Prostate gland (tissue), 2 donors: ENCODE data around the gene TMEM132D. TPM values are rescaled to one million over a fixed set of nuclear protein-coding genes. Genes with fewer than 3 reads are reported as not detected.

Source experiments
- DNase-seq: peaks from one replicate; pipeline ENCODE4 v3.0.0-alpha.2; 2019; ENCODE audit warnings: low spot score
- H3K27ac ChIP-seq, 2 donors: fragments of 200-600 bp; sonication (generic); 2 replicates each; pipeline ENCODE4 v1.5.1; 2017 to 2019
- H3K27me3 ChIP-seq: fragments of 200-600 bp; sonication (generic); replicated peaks from 2 replicates; pipeline ENCODE4 v1.5.1; 2019; ENCODE audit not compliant: insufficient read depth
- H3K36me3 ChIP-seq, 2 donors: fragments of 200-600 bp; sonication (generic); 1 replicate in 1 of 2; 2 replicates in 1 of 2; pipeline versions ENCODE4 v1.5.1 to v1.8.1; 2017 to 2019
- H3K4me1 ChIP-seq: fragments of 200-600 bp; sonication (generic); replicated peaks from 2 replicates; pipeline ENCODE4 v1.5.1; 2019
- H3K4me3 ChIP-seq, 2 donors: fragments of 200-600 bp; sonication (generic); 2 replicates each; pipeline ENCODE4 v1.5.1; 2017 to 2019
- H3K9me3 ChIP-seq: fragments of 200-600 bp; sonication (generic); 2 replicates; pipeline ENCODE4 v1.5.1; 2017
- POLR2A ChIP-seq: fragments of 450-650 bp; IDR thresholded peaks from one replicate; pipeline ENCODE4 v1.6.1; 2016; ENCODE audit warnings: antibody characterized with exemption, mild to moderate bottlenecking
- POLR2AphosphoS5 ChIP-seq: sonication (generic); formaldehyde crosslinking; IDR thresholded peaks from one replicate; pipeline ENCODE4 v1.6.1; 2017; ENCODE audit warnings: antibody characterized with exemption
- WGBS: methylation state at CpG from one replicate; pipeline ENCODE4 v1.1.5; 2018; 5-methylcytosine and 5-hydroxymethylcytosine counted together
- intact Hi-C: fragments of 100-400 bp; cut with DNase I; formaldehyde crosslinking; loops from one replicate; pipeline ENCODE4 v1.14.2; 2022
- small RNA-seq, 2 donors: library from RNA; depleted of rRNA; stranded (forward); fragments of <200 nt; gene quantifications; one replicate each; pipeline ENCODE3, GENCODE V24; 2016
- total RNA-seq, 2 donors: library from RNA; depleted of rRNA; stranded (reverse); fragments of >200 nt; gene quantifications; one replicate each; pipeline ENCODE4 v1.1.0, GENCODE V29; 2016
- TF ChIP-seq, protein P1 (sequence below), 4 experiments: fragments of 200-600 bp in 2 of 4; fragments of 450-650 bp in 2 of 4; sonication (generic) in 2 of 4; IDR thresholded peaks; 1 replicate in 3 of 4; 2 replicates in 1 of 4; pipeline ENCODE4 v1.5.1; 2016 to 2019; ENCODE audit warnings: antibody characterized with exemption in 4 of 4, mild to moderate bottlenecking in 2 of 4, moderate library complexity in 2 of 4

Gene TMEM132D
- total RNA-seq, 2 donors from 2014 or later = 0.57 to 1.3 TPM

DNA sequence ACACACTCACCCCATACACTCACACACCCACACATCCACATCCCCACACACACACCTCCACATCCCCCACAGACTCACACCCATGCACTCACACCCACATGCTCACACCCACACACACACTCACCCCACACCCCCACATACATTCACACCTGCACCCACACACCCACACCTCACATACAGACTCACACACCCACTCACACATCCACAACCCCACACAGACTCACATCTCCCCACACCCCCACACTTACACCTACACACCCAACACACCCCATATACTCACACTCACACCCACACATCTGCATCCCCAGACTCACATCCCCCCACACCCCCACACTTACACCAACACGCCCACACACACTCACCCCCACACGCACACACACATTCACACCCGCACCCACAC lies 878.8 kb downstream of the TMEM132D start:
- H3K9me3 ChIP-seq = no peaks in the 10 kb centered on the region
- TF ChIP-seq, protein P1, sequence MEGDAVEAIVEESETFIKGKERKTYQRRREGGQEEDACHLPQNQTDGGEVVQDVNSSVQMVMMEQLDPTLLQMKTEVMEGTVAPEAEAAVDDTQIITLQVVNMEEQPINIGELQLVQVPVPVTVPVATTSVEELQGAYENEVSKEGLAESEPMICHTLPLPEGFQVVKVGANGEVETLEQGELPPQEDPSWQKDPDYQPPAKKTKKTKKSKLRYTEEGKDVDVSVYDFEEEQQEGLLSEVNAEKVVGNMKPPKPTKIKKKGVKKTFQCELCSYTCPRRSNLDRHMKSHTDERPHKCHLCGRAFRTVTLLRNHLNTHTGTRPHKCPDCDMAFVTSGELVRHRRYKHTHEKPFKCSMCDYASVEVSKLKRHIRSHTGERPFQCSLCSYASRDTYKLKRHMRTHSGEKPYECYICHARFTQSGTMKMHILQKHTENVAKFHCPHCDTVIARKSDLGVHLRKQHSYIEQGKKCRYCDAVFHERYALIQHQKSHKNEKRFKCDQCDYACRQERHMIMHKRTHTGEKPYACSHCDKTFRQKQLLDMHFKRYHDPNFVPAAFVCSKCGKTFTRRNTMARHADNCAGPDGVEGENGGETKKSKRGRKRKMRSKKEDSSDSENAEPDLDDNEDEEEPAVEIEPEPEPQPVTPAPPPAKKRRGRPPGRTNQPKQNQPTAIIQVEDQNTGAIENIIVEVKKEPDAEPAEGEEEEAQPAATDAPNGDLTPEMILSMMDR (IDR thresholded peaks at IDR 0.05) = no peak
- no peak for TF ChIP-seq POLR2AphosphoS5
- no peak for TF ChIP-seq POLR2A
- WGBS = 100% methylated on average over 3 of the region's 3 CpGs
- no peak overlapping the region for H3K4me3 ChIP-seq
- no peak for DNase-seq
- H3K27me3 ChIP-seq = no peaks in the 10 kb centered on the region
- no peak overlapping the region for H3K27ac ChIP-seq
- intact Hi-C loops = no loop called here
- H3K36me3 ChIP-seq = no peaks in the 10 kb centered on the region
- H3K4me1 ChIP-seq = no peaks in the 10 kb centered on the region

Small RNA genes within 50 kb of the gene (small RNA-seq; reads per million reads assigned to genes)
- gene RF02271 = 0 reads per million in 2 donors
